CD4-positive, alpha-beta T cell treated with Interleukin-6 for 4 hours (primary cell): ENCODE data around the gene UACA.
"Not testable (repeated sequence)": the region's sequence is repeated elsewhere in the genome, so short reads cannot be mapped to it uniquely, and the experiment has no call there.

ENCODE experiments used
- DNase-seq: peaks from one replicate; pipeline ENCODE4 v3.0.0-alpha.2; 2020; ENCODE audit warnings: mixed read lengths

The UACA gene

GRCh38 chr15:70753101-70753829, 10.1 kb downstream of the UACA start:
- DNase-seq = no peak

- DNase-seq = no peak
These were observed 11.1 kb downstream of the UACA start for GRCh38 chr15:70752193-70752635.

GRCh38 chr15:70750203-70750869, 13.0 kb downstream of the UACA start:
- DNase-seq = no peak

- no peak for DNase-seq
These were observed 15.0 kb downstream of the UACA start for GRCh38 chr15:70748281-70748747.

- not testable (repeated sequence) for DNase-seq
These were observed 16.8 kb downstream of the UACA start for GRCh38 chr15:70746598-70746997.

- DNase-seq = no peak
These were observed 20.4 kb downstream of the UACA start for GRCh38 chr15:70742928-70743327.

GRCh38 chr15:70741677-70742293, 21.6 kb downstream of the UACA start:
- no peak for DNase-seq

- DNase-seq = no peak
These were observed 22.2 kb downstream of the UACA start for GRCh38 chr15:70741107-70741531.

GRCh38 chr15:70735040-70735439, 28.3 kb downstream of the UACA start:
- not testable (repeated sequence) for DNase-seq

GRCh38 chr15:70729164-70729563, 34.2 kb downstream of the UACA start:
- no peak for DNase-seq

GRCh38 chr15:70726753-70727152, 36.6 kb downstream of the UACA start:
- DNase-seq = no peak

- no peak for DNase-seq
These were observed 39.4 kb downstream of the UACA start for GRCh38 chr15:70723927-70724326.

GRCh38 chr15:70723122-70723422, 40.3 kb downstream of the UACA start:
- no peak for DNase-seq

GRCh38 chr15:70722266-70723121, 40.9 kb downstream of the UACA start:
- DNase-seq = no peak

- DNase-seq = no peak
These were observed 42.9 kb downstream of the UACA start for GRCh38 chr15:70720228-70721016.

GRCh38 chr15:70717237-70717793, 46.0 kb downstream of the UACA start:
- no peak for DNase-seq

GRCh38 chr15:70715840-70716485, 47.4 kb downstream of the UACA start:
- DNase-seq = no peak

- no peak for DNase-seq
These were observed 48.8 kb downstream of the UACA start for GRCh38 chr15:70714565-70714964.

- DNase-seq = no peak
These were observed 49.3 kb downstream of the UACA start for GRCh38 chr15:70714015-70714414.

GRCh38 chr15:70712271-70712670, 51.1 kb downstream of the UACA start:
- no peak for DNase-seq

- no peak for DNase-seq
These were observed 52.6 kb downstream of the UACA start for GRCh38 chr15:70710714-70711113.
